Mucosa of descending colon (tissue), 3 donors: ENCODE results near the gene COL5A1. TPM values are rescaled to one million over a fixed set of nuclear protein-coding genes. Genes with fewer than 3 reads are reported as not detected.

Experiments used
- ATAC-seq: fragments of 200-7000 bp; cut with Tn5 transposase; one replicate; pipeline ENCODE4 v1.9.1; 2020; ENCODE audit warnings: mild to moderate bottlenecking, moderate library complexity
- DNase-seq, 3 donors: peaks; one replicate each; pipeline ENCODE4 v3.0.0-alpha.2; 2020
- H3K36me3 ChIP-seq: fragments of 200-600 bp; one replicate; pipeline ENCODE4 v1.8.0; 2021; ENCODE audit warnings: low read depth, mild to moderate bottlenecking
- H3K4me1 ChIP-seq: fragments of 200-600 bp; one replicate; pipeline ENCODE4 v1.8.0; 2021; ENCODE audit warnings: low read depth, mild to moderate bottlenecking
- H3K4me3 ChIP-seq: fragments of 200-600 bp; one replicate; pipeline ENCODE4 v1.8.0; 2021; ENCODE audit warnings: mild to moderate bottlenecking
- H3K9me3 ChIP-seq: fragments of 200-600 bp; one replicate; pipeline ENCODE4 v1.8.0; 2021; ENCODE audit warnings: mild to moderate bottlenecking
- CTCF ChIP-seq: fragments of 200-600 bp; IDR thresholded peaks from one replicate; pipeline ENCODE4 v1.8.0; 2022; ENCODE audit warnings: antibody characterized with exemption, mild to moderate bottlenecking
- intact Hi-C, 2 donors: fragments of 100-400 bp; cut with DNase I in 1 of 2; cut with micrococcal nuclease in 1 of 2; formaldehyde crosslinking; loops; one replicate each; pipeline versions ENCODE4 v1.11.0 to v1.11.1; 2022; cut with DNase I, micrococcal nuclease
- total RNA-seq, 3 donors: library from RNA; stranded (reverse); fragmentation: NEBNext Ultra II Directional in 2 of 3; extraction: Animal tissue kit (Norgen Biotek cat#: 25700) in 2 of 3; gene quantifications; one replicate each; pipeline versions ENCODE4 v1.2.1 to v1.2.4, GENCODE V29; 2021 to 2023
- donor health status: DM: no; HTN: no; CAD: no; lungs with moderate emphysema.
- donor health status: DM: no; HTN: no; CAD: no.
- donor health status: DM: no; HTN: yes; CAD: no.

The COL5A1 gene
- total RNA-seq, 3 donors from 2014 or later, result 8.6 to 62.3 (median 22.2) TPM

DNA sequence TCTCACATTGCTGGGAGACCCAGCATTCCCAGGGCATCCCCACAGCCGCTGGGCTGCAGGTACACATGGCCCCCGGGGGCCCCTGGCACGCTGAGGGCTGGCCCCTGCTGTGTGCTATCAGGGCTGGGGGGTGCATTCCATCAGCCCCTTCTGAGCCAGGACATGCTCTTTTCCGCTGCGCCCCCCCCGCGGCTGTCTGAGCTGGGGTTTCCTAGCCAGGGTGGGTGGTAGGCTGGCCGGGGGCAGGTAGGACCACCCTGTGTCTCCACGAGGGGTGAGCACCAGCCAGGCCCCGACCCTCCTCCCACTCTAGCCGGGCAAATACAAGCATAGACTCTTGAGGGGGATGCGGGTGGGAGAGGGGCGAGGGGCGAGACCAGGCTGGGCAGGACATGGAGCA lies 180.9 kb downstream of the COL5A1 start:
- DNase-seq (no peak), ATAC-seq (no peak)
- Histone ChIP-seq H3K4me3 (no peak overlapping the region), H3K4me1 (no peaks in the 10 kb centered on the region), H3K9me3 (no peaks in the 10 kb centered on the region), H3K36me3 (no peaks in the 10 kb centered on the region)
- intact Hi-C loops, result no loop called here
- no peak for TF ChIP-seq CTCF

- TF ChIP-seq CTCF, result no peak
- intact Hi-C loops, result no loop called here
- DNase-seq, result no peak
- H3K9me3 ChIP-seq, result no peaks in the 10 kb centered on the region
- no peak for ATAC-seq
- H3K36me3 ChIP-seq, result no peaks in the 10 kb centered on the region
- H3K4me1 ChIP-seq, result no peaks in the 10 kb centered on the region
- H3K4me3 ChIP-seq, result no peak overlapping the region
Observed at GRCh38 chr9:134823623-134824022, 182.0 kb downstream of the COL5A1 start.

- no peaks in the 10 kb centered on the region for H3K9me3 ChIP-seq
- intact Hi-C loops, result no loop called here
- no peaks in the 10 kb centered on the region for H3K36me3 ChIP-seq
- TF ChIP-seq CTCF, result no peak
- DNase-seq (no peak), ATAC-seq (no peak)
- no peak overlapping the region for H3K4me3 ChIP-seq
- H3K4me1 ChIP-seq, result no peaks in the 10 kb centered on the region
Observed at GRCh38 chr9:134824583-134824982, 183.0 kb downstream of the COL5A1 start.

DNA sequence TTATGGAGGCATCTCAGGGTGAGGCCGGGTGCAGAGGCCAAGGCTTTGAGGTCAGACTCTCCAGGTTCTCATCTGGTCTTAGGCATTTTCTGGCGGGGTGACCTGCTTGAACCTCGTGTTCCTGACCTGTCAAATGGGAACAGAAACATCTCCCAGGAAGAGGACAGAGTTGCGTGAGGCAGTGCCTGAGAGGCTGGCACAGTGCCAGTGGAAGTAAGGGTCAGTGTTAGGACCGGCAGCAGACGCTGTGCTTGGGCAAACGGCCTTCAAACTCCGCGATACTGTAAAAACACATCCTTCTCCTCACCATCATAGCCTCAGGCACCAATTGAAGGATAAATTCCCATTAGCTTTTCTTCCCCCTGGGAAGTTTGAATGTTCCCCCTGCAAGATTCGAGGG lies 183.4 kb downstream of the COL5A1 start:
- DNase-seq (no peak), ATAC-seq (no peak)
- intact Hi-C loops, result no loop called here
- Histone ChIP-seq H3K4me1 (no peaks in the 10 kb centered on the region), H3K36me3 (no peaks in the 10 kb centered on the region), H3K4me3 (no peak overlapping the region), H3K9me3 (no peaks in the 10 kb centered on the region)
- TF ChIP-seq CTCF, result no peak

DNA sequence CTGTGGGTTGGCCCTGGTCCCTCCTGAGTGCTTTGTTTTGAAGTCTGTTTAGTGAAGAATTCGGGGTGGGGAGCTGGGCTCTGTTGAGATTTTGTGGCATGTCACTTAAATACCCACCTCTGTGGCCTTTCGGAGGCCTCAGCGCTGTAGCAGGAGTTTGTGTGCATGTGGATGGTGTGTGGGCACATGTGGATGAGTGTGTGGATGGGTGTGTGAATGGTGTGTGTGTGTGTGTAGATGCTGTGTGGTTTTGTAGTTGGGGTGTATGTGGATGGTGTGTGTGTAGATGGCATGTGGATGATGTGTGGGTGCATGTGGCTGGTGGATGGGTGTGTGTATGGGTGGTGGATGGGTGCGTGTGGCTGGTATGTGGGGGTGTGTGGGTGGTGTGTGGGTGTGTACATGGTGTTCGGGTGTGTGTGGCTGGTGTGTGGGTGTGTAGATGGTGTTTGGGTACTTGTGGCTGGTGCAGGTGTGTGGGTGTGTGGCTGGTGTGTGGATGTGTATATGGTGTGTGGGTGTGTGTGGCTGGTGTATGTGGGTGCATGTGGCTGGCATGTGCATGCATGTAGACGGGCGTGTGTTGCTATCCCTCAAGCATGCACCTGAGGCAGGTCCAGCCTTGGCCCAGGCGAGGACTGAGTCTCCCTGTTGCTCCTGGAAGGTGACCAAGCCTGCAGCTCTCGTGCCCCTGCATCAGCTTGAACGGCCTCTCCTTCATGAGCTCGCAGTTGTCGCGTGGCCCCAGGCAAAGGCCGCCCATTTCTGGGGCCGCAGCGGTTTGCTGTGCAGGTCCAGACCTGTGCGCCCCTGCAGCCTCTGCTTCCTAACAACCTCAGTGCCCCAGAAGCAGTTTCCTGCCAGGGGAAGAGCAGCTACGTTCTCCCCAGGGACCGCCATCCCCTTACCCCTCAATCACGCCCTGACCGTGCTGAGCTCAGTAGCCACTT lies 185.0 kb downstream of the COL5A1 start:
- no peak for ATAC-seq
- H3K9me3 ChIP-seq, result no peaks in the 10 kb centered on the region
- no peak for TF ChIP-seq CTCF
- intact Hi-C loops, result no loop called here
- no peak for DNase-seq
- H3K4me3 ChIP-seq, result no peak overlapping the region
- no peaks in the 10 kb centered on the region for H3K36me3 ChIP-seq
- no peaks in the 10 kb centered on the region for H3K4me1 ChIP-seq
